ENCODE data around the gene IQCC.
"Not testable (repeated sequence)": the region's sequence is repeated elsewhere in the genome, so short reads cannot be mapped to it uniquely, and the experiment has no call there.

Gene IQCC

DNA sequence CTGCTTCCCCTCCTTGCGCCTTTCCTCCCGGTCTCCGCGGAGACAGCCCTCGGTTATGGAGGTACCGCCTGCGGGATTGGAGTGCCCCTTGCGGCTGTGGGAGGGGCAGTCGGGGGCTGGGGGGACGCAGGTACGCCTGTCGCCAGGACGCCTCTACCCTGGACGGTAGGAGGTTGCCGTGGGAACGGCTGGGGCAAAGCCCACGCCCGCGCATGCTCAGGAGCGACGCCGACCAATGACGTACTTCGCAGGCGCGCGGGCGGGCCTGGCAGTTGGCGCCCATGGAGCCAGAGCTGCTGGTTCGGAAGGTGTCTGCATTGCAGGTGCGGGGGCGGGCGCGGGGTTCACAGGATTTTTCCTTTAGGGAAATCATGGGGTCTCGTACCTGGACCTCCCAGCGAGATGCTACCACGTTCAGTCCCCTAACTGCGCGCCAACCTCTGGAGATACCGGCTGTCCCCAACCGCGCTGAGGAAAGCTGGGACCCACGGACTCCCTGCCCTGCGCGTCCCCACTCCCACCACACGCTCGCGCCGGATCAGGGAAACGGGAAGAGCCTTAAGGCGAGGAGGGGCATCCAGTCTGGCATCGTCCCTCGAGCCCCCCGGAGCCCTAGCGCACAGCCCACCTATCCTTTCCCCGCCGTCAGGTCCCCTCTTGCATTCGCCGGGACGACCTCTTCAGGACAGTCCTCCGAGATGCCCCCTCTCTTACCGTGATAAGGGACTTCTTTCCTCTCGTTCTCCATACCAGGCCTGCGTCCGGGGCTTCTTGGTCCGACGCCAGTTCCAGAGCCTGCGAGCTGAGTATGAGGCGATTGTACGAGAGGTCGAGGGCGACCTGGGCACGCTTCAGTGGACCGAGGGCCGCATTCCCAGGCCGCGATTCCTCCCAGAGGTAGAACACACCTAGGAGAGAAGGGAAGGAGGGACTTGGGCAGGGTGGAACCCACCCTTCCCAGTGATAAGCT lies at the start of gene IQCC:
Gene IQCC (plus strand): TSS at position 271 of the 970 bp plus-strand sequence. CDS start 11 bp downstream, at position 282.
- no peaks in the 10 kb centered on the region for H3K36me3 ChIP-seq (ENCODE audit: control insufficient read depth, insufficient read depth, low read length)
- H3K9ac ChIP-seq (ENCODE audit: low read length), result peak within 1 kb of the TSS; percentile 94
- H3K4me3 ChIP-seq (ENCODE audit: low read length), result peak within 1 kb of the TSS; percentile 88
- H3K4me1 ChIP-seq (ENCODE audit: control insufficient read depth, insufficient read depth, low read length), result peaks cover 19% of the 10 kb centered on the region
- H3K27me3 ChIP-seq (ENCODE audit: control insufficient read depth, insufficient read depth, low read length), result no peaks in the 10 kb centered on the region
- H3K27ac ChIP-seq (ENCODE audit: low read depth, low read length), result no peak within 1 kb of the TSS

- no peaks in the 10 kb centered on the region for H3K4me1 ChIP-seq (ENCODE audit: control insufficient read depth, insufficient read depth, low read length)
- peaks cover 48% of the 10 kb centered on the region for H3K36me3 ChIP-seq (ENCODE audit: control insufficient read depth, insufficient read depth, low read length)
- no peak overlapping the region for H3K27ac ChIP-seq (ENCODE audit: low read depth, low read length)
- no peak overlapping the region for H3K9ac ChIP-seq (ENCODE audit: low read length)
- H3K27me3 ChIP-seq (ENCODE audit: control insufficient read depth, insufficient read depth, low read length), result no peaks in the 10 kb centered on the region
- no peak overlapping the region for H3K4me3 ChIP-seq (ENCODE audit: low read length)
Measured at GRCh38 chr1:32159189-32159588, 46.3 kb upstream of the IQCC start.

DNA sequence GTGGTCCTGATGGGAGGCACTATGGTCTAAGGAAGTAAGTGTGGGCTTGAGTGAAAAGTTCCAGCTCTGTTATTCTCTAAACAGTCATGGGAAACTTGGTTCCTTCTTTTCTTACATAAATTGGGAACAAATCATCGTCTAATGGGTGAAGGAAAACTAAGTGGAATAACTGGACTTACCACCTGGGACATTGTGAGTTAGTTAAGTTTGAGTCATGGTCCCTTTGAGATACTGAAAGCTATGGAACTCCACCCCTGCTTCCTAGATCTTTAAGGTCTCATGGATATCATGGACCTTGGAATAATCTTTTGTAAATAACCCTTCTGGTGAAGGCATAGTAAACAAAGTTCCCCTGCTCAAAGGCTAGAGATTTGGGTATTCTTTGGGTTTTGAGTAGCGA lies 42.1 kb upstream of the IQCC start:
- Histone ChIP-seq H3K36me3 (ENCODE audit: control insufficient read depth, insufficient read depth, low read length) (peaks cover 38% of the 10 kb centered on the region), H3K9ac (ENCODE audit: low read length) (no peak overlapping the region), H3K4me1 (ENCODE audit: control insufficient read depth, insufficient read depth, low read length) (no peaks in the 10 kb centered on the region), H3K27ac (ENCODE audit: low read depth, low read length) (no peak overlapping the region), H3K4me3 (ENCODE audit: low read length) (no peak overlapping the region), H3K27me3 (ENCODE audit: control insufficient read depth, insufficient read depth, low read length) (no peaks in the 10 kb centered on the region)

- H3K36me3 ChIP-seq (ENCODE audit: control insufficient read depth, insufficient read depth, low read length), result peaks cover 34% of the 10 kb centered on the region
- H3K27ac ChIP-seq (ENCODE audit: low read depth, low read length); H3K4me3 ChIP-seq (ENCODE audit: low read length): not testable (repeated sequence)
Measured at GRCh38 chr1:32165633-32166032, 39.8 kb upstream of the IQCC start.

DNA sequence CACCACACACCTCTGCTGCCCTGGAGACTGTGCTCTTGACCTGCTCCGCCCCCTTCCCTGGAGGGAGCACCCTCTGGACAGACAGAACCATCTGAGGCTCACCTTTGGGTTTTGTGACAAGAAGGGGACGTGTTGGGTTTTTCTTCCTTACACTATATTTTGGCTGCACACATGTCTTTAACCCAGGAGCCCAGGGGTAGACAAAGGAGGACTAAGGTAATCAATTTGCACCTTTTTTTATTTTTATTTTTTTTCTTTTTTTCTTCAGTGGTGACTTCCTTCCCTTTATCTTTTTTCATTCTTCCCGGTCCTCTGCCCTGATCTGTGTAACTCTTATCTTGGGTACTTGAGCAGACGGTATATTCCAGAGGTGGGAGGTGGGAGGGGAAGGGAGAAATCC lies 34.5 kb upstream of the IQCC start:
- Histone ChIP-seq H3K36me3 (ENCODE audit: control insufficient read depth, insufficient read depth, low read length) (peaks cover 29% of the 10 kb centered on the region), H3K9ac (ENCODE audit: low read length) (no peak overlapping the region), H3K27ac (ENCODE audit: low read depth, low read length) (no peak overlapping the region), H3K27me3 (ENCODE audit: control insufficient read depth, insufficient read depth, low read length) (no peaks in the 10 kb centered on the region), H3K4me1 (ENCODE audit: control insufficient read depth, insufficient read depth, low read length) (no peaks in the 10 kb centered on the region), H3K4me3 (ENCODE audit: low read length) (no peak overlapping the region)

More at GRCh38 chr1:32165633-32166032, 39.8 kb upstream of the IQCC start:
- not testable (repeated sequence) for H3K9ac ChIP-seq (ENCODE audit: low read length); H3K27me3 ChIP-seq (ENCODE audit: control insufficient read depth, insufficient read depth, low read length); H3K4me1 ChIP-seq (ENCODE audit: control insufficient read depth, insufficient read depth, low read length)

DNA sequence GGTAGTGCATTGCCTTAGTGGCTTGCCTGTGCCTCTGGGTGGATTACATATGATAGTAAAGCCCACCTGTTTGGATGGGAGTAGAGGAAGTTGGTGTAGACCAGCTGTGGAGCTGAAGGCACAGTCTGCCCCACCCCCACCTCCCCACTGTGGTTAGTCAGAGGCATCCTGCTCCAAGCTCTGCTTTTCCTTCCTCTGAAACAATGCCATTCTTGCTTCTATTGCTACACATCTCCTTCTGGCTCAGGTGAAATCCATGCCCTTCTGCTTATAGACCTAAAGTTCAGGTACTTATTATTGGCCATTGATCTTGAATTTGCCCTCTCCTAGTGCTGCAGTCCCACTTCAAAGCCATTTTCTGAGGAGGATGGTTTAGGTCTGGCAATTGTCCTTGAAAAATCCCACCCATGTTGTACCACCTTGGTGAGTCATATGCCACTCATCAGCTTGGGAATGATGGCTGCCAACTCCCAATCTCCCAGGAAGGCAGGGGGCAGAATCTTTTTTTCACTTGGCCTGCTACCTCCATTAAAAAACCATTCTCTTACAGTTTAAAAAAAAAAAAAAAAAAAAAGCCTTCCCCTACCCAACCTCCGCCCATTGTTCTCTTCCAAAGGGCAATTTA lies 32.7 kb upstream of the IQCC start:
- no peak overlapping the region for H3K4me3 ChIP-seq (ENCODE audit: low read length)
- peaks cover 20% of the 10 kb centered on the region for H3K36me3 ChIP-seq (ENCODE audit: control insufficient read depth, insufficient read depth, low read length)
- H3K4me1 ChIP-seq (ENCODE audit: control insufficient read depth, insufficient read depth, low read length), result no peaks in the 10 kb centered on the region
- H3K27ac ChIP-seq (ENCODE audit: low read depth, low read length), result no peak overlapping the region
- H3K27me3 ChIP-seq (ENCODE audit: control insufficient read depth, insufficient read depth, low read length), result no peaks in the 10 kb centered on the region
- H3K9ac ChIP-seq (ENCODE audit: low read length), result no peak overlapping the region

- peak overlapping the region; percentile 56 for H3K4me3 ChIP-seq (ENCODE audit: low read length)
- H3K27me3 ChIP-seq (ENCODE audit: control insufficient read depth, insufficient read depth, low read length), result no peaks in the 10 kb centered on the region
- peak overlapping the region; percentile 33 for H3K9ac ChIP-seq (ENCODE audit: low read length)
- H3K27ac ChIP-seq (ENCODE audit: low read depth, low read length), result peak overlapping the region; percentile 99
- H3K36me3 ChIP-seq (ENCODE audit: control insufficient read depth, insufficient read depth, low read length), result peaks cover 7% of the 10 kb centered on the region
- H3K4me1 ChIP-seq (ENCODE audit: control insufficient read depth, insufficient read depth, low read length), result peaks cover 17% of the 10 kb centered on the region
Measured at GRCh38 chr1:32178380-32179192, 26.9 kb upstream of the IQCC start.

GRCh38 chr1:32179193-32179442 lies 26.4 kb upstream of the IQCC start:
- peak overlapping the region; percentile 56 for H3K4me3 ChIP-seq (ENCODE audit: low read length)
- peaks cover 11% of the 10 kb centered on the region for H3K36me3 ChIP-seq (ENCODE audit: control insufficient read depth, insufficient read depth, low read length)
- peaks cover 17% of the 10 kb centered on the region for H3K4me1 ChIP-seq (ENCODE audit: control insufficient read depth, insufficient read depth, low read length)
- peak overlapping the region; percentile 33 for H3K9ac ChIP-seq (ENCODE audit: low read length)
- H3K27ac ChIP-seq (ENCODE audit: low read depth, low read length), result peak overlapping the region; percentile 99
- no peaks in the 10 kb centered on the region for H3K27me3 ChIP-seq (ENCODE audit: control insufficient read depth, insufficient read depth, low read length)

DNA sequence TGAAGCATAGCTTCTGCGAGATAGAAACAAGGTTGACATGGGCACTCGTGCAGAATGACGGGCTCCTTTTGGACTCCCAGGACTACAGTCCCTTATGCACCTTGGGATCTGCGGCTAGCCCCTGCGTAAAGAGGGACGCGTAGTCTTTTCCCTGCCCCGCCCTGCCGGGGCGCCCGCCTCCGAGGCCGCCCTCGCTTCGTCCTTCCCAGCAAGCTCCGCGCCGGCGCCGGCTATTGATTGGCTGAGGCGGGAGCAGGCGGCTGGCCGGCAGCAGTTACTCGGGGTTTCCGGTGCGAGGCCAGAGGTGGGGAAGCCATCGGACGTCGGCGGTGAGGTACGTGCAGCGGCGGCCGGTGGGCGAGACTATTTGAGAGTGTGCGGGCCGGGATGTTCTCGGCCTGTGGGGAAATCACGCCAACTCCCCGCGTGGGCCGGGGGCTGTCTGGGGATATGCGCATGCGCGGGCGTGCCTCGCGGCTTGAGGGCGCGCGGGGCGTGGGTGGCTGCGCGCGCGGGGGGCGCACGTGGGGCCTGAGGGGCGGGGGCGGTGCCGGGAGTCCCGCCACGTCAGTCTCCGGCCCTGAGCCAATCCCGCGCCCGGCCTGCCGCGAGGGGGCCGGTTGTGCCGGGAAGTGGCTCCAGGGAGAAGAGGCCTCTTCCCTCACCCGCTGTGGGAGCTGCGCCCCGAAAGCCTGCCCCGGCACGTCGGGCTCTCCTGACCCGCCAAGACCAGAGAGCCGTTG lies 25.9 kb upstream of the IQCC start, which contains the start of gene TXLNA:
Gene TXLNA (plus strand): TSS at position 233 of the 743 bp plus-strand sequence. CDS start 671 bp downstream, outside the sequence.
- peaks cover 14% of the 10 kb centered on the region for H3K36me3 ChIP-seq (ENCODE audit: control insufficient read depth, insufficient read depth, low read length)
- H3K9ac ChIP-seq (ENCODE audit: low read length), result peak within 1 kb of the TSS; percentile 42
- H3K27me3 ChIP-seq (ENCODE audit: control insufficient read depth, insufficient read depth, low read length), result no peaks in the 10 kb centered on the region
- H3K4me3 ChIP-seq (ENCODE audit: low read length), result peak within 1 kb of the TSS; percentile 56
- H3K4me1 ChIP-seq (ENCODE audit: control insufficient read depth, insufficient read depth, low read length), result peaks cover 17% of the 10 kb centered on the region
- peak within 1 kb of the TSS; percentile 99 for H3K27ac ChIP-seq (ENCODE audit: low read depth, low read length)

DNA sequence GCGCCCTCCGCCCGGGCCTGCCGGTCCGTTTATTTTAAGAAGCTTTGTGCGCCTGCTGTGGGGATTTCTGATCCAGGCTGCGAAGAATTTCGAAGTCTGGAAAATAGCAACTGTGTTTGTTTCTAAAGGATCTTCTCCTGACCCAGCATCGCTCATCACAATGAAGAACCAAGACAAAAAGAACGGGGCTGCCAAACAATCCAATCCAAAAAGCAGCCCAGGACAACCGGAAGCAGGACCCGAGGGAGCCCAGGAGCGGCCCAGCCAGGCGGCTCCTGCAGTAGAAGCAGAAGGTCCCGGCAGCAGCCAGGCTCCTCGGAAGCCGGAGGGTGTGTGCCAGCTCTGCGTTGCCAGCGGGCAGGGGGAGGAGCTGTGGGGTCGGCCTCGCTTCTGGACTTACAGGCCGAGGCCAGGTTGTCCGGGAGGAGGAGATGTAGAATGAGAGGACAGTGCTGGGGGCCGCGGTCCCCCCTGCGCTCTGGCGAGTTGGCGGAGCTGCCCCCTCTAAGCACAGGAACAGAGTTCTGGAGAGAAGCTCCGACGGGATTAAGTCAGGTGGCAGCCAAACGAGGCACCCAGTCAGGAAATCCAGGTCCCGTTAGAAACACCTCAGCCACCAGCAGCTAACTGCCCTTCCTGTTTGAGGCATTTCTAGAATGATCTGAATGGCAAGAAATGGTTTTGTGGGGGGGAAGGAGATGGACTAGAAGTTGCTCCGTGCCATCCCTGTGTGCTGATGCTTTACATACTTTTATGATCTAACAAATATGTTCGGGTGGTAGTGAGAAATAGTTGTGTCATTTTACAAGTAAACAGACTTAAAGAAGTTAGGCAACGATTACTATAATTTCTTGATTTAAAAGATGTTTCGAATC lies 25.0 kb upstream of the IQCC start:
- no peaks in the 10 kb centered on the region for H3K27me3 ChIP-seq (ENCODE audit: control insufficient read depth, insufficient read depth, low read length)
- peaks cover 14% of the 10 kb centered on the region for H3K36me3 ChIP-seq (ENCODE audit: control insufficient read depth, insufficient read depth, low read length)
- H3K4me1 ChIP-seq (ENCODE audit: control insufficient read depth, insufficient read depth, low read length), result peaks cover 17% of the 10 kb centered on the region

GRCh38 chr1:32181065-32181464 lies 24.4 kb upstream of the IQCC start:
- no peaks in the 10 kb centered on the region for H3K27me3 ChIP-seq (ENCODE audit: control insufficient read depth, insufficient read depth, low read length)
- peak overlapping the region; percentile 99 for H3K27ac ChIP-seq (ENCODE audit: low read depth, low read length)
- peaks cover 15% of the 10 kb centered on the region for H3K36me3 ChIP-seq (ENCODE audit: control insufficient read depth, insufficient read depth, low read length)
- H3K4me3 ChIP-seq (ENCODE audit: low read length), result peak overlapping the region; percentile 56
- H3K4me1 ChIP-seq (ENCODE audit: control insufficient read depth, insufficient read depth, low read length), result peaks cover 17% of the 10 kb centered on the region
- H3K9ac ChIP-seq (ENCODE audit: low read length), result no peak overlapping the region

More for the DNA sequence above, 25.0 kb upstream of the IQCC start:
- Histone ChIP-seq H3K4me3 (ENCODE audit: low read length) (peak overlapping the region; percentile 56), H3K27ac (ENCODE audit: low read depth, low read length) (peak overlapping the region; percentile 99), H3K9ac (ENCODE audit: low read length) (peak overlapping the region; percentile 42)
